Measurements from ENCODE around the gene ASB17.

ASB17 gene

DNA sequence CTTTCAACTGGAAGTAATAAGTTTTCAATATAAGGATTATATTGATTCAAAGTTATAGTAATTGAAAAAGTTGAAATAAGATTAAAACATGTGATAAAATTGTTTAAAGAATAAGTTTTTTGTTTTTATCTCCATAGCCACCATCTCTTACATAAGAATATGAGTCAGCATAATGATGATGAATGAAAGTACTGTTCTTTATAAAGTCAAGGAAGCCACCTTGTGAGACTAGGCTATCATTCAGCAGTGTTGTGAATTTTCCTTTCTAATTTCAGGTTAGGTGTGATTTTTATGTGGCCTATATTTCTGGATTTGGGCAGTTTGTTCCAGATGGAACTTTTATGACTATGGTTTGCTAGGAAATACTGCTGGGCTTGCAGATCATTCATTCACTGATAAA lies 22.4 kb upstream of the ASB17 start:
- Histone ChIP-seq H3K9me2 (replicated peaks; ENCODE audit: low read depth, low read length) (no peaks in the 10 kb centered on the region), H3K4me3 (ENCODE audit: low read length, poor library complexity, severe bottlenecking) (no peak overlapping the region), H3K27me3 (ENCODE audit: insufficient read depth, low read length, poor library complexity, severe bottlenecking) (no peaks in the 10 kb centered on the region), H4K20me1 (ENCODE audit: insufficient read depth, low read length, poor library complexity, severe bottlenecking) (no peaks in the 10 kb centered on the region), H3K4me1 (ENCODE audit: insufficient read depth, low read length, poor library complexity, severe bottlenecking) (no peaks in the 10 kb centered on the region), H2AFZ (ENCODE audit: low read length) (no peak overlapping the region), H3F3A (ENCODE audit: low read depth) (no peaks in the 10 kb centered on the region), H3K9ac (ENCODE audit: low read depth, low read length, poor library complexity, severe bottlenecking) (no peak overlapping the region), H3K36me3 (ENCODE audit: insufficient read depth, low read length) (no peaks in the 10 kb centered on the region), H3K79me2 (ENCODE audit: insufficient read depth, low read length) (no peaks in the 10 kb centered on the region), H3K9me3 (ENCODE audit: insufficient read depth, low read depth, low read length) (no peaks in the 10 kb centered on the region), H3K4me2 (ENCODE audit: low read depth, low read length, poor library complexity, severe bottlenecking) (no peak overlapping the region)
- no peak for TF ChIP-seq EZH2phosphoT487 (IDR thresholded peaks at IDR 0.05; ENCODE audit: borderline replicate concordance)
- TF ChIP-seq, protein P1, sequence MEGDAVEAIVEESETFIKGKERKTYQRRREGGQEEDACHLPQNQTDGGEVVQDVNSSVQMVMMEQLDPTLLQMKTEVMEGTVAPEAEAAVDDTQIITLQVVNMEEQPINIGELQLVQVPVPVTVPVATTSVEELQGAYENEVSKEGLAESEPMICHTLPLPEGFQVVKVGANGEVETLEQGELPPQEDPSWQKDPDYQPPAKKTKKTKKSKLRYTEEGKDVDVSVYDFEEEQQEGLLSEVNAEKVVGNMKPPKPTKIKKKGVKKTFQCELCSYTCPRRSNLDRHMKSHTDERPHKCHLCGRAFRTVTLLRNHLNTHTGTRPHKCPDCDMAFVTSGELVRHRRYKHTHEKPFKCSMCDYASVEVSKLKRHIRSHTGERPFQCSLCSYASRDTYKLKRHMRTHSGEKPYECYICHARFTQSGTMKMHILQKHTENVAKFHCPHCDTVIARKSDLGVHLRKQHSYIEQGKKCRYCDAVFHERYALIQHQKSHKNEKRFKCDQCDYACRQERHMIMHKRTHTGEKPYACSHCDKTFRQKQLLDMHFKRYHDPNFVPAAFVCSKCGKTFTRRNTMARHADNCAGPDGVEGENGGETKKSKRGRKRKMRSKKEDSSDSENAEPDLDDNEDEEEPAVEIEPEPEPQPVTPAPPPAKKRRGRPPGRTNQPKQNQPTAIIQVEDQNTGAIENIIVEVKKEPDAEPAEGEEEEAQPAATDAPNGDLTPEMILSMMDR (conservative IDR thresholded peaks at IDR 0.05; ENCODE audit: low read length): no peak

DNA sequence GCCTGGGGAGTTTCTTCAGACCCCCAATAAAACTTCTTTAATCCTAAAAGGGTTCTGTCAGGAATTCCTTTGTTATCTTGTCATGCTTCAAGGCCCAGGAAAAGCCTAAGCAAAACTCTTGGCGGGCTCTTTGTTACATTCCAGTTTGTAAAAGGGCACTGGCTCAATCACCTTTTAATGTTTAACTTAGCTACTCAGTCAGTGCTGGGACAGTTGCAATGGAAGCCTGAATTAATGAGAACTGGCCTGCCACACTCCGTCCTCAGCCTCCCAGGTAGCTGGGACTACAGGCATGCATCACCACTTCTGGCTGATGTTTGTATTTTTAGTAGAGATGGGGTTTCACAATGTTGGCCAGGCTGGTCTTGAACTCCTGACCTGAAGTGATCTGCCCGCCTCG lies 21.3 kb upstream of the ASB17 start:
- no peaks in the 10 kb centered on the region for H3K79me2 ChIP-seq (ENCODE audit: insufficient read depth, low read length)
- no peak overlapping the region for H2AFZ ChIP-seq (ENCODE audit: low read length)
- H3K9me3 ChIP-seq (ENCODE audit: insufficient read depth, low read depth, low read length): no peaks in the 10 kb centered on the region
- H3F3A ChIP-seq (ENCODE audit: low read depth): no peaks in the 10 kb centered on the region
- H3K4me2 ChIP-seq (ENCODE audit: low read depth, low read length, poor library complexity, severe bottlenecking): no peak overlapping the region
- H3K36me3 ChIP-seq (ENCODE audit: insufficient read depth, low read length): no peaks in the 10 kb centered on the region
- H4K20me1 ChIP-seq (ENCODE audit: insufficient read depth, low read length, poor library complexity, severe bottlenecking): no peaks in the 10 kb centered on the region
- no peaks in the 10 kb centered on the region for H3K27me3 ChIP-seq (ENCODE audit: insufficient read depth, low read length, poor library complexity, severe bottlenecking)
- TF ChIP-seq, protein P1 (conservative IDR thresholded peaks at IDR 0.05; ENCODE audit: low read length): no peak
- no peak for TF ChIP-seq EZH2phosphoT487 (IDR thresholded peaks at IDR 0.05; ENCODE audit: borderline replicate concordance)
- no peak overlapping the region for H3K4me3 ChIP-seq (ENCODE audit: low read length, poor library complexity, severe bottlenecking)
- no peaks in the 10 kb centered on the region for H3K9me2 ChIP-seq (replicated peaks; ENCODE audit: low read depth, low read length)
- H3K9ac ChIP-seq (ENCODE audit: low read depth, low read length, poor library complexity, severe bottlenecking): no peak overlapping the region
- no peaks in the 10 kb centered on the region for H3K4me1 ChIP-seq (ENCODE audit: insufficient read depth, low read length, poor library complexity, severe bottlenecking)

DNA sequence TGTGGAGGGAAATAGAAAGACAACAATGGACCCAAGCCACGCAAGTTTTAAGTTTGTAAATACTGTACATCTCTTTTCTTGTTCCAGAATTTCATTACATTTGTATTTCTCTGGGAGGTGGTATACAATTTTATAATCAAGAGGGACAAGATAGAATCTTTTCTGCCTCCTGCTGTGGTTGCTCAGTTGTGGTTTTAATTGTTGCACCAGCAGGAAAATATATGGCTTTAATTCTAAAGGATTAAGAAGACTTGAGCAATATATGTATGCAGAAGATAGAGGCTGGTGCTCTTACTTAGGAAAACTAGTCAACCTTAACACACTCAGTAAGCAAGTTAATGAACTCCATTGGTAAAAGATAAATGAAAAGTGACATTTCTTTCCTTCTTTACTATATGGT lies 19.8 kb upstream of the ASB17 start:
- H3K27me3 ChIP-seq (ENCODE audit: insufficient read depth, low read length, poor library complexity, severe bottlenecking): no peaks in the 10 kb centered on the region
- TF ChIP-seq, protein P1 (conservative IDR thresholded peaks at IDR 0.05; ENCODE audit: low read length): no peak
- TF ChIP-seq EZH2phosphoT487 (IDR thresholded peaks at IDR 0.05; ENCODE audit: borderline replicate concordance): no peak
- H2AFZ ChIP-seq (ENCODE audit: low read length): no peak overlapping the region
- H4K20me1 ChIP-seq (ENCODE audit: insufficient read depth, low read length, poor library complexity, severe bottlenecking): no peaks in the 10 kb centered on the region
- H3K4me1 ChIP-seq (ENCODE audit: insufficient read depth, low read length, poor library complexity, severe bottlenecking): no peaks in the 10 kb centered on the region
- no peaks in the 10 kb centered on the region for H3K9me3 ChIP-seq (ENCODE audit: insufficient read depth, low read depth, low read length)
- H3K4me2 ChIP-seq (ENCODE audit: low read depth, low read length, poor library complexity, severe bottlenecking): no peak overlapping the region
- no peaks in the 10 kb centered on the region for H3K9me2 ChIP-seq (replicated peaks; ENCODE audit: low read depth, low read length)
- no peaks in the 10 kb centered on the region for H3K36me3 ChIP-seq (ENCODE audit: insufficient read depth, low read length)
- no peak overlapping the region for H3K4me3 ChIP-seq (ENCODE audit: low read length, poor library complexity, severe bottlenecking)
- no peaks in the 10 kb centered on the region for H3F3A ChIP-seq (ENCODE audit: low read depth)
- H3K9ac ChIP-seq (ENCODE audit: low read depth, low read length, poor library complexity, severe bottlenecking): no peak overlapping the region
- H3K79me2 ChIP-seq (ENCODE audit: insufficient read depth, low read length): no peaks in the 10 kb centered on the region

Measured in Loucy (cell line).